Dermis blood vessel endothelial cell (primary cell): Measurements from ENCODE around the gene LRIF1. TPM values are rescaled to one million over a fixed set of nuclear protein-coding genes. Genes with fewer than 3 reads are reported as not detected.

Experiments used
- total RNA-seq: library from RNA; depleted of rRNA; stranded (reverse); fragments of >200 nt; gene quantifications from 2 replicates; pipeline ENCODE4 v1.2.3, GENCODE V29; 2014

LRIF1 gene
- total RNA-seq, 1 donor from 2014 or later, result 9.5 TPM

Other genes starting within 250 kb of the LRIF1 start
- gene CD53, start 90.8 kb downstream of the LRIF1 start, total RNA-seq, result not detected in 2 replicates
- 43.1 and 70.1 TPM in 2 replicates for gene DRAM2, start 176.2 kb upstream of the LRIF1 start, total RNA-seq
- gene CEPT1, start 176.3 kb upstream of the LRIF1 start, total RNA-seq, result 41.9 and 57.7 TPM in 2 replicates
- 2.6 and 2.7 TPM in 2 replicates for gene DENND2D, start 236.7 kb upstream of the LRIF1 start, total RNA-seq